HepG2 (cell line): ENCODE data around the gene VAMP2. TPM values are rescaled to one million over a fixed set of nuclear protein-coding genes. Genes with fewer than 3 reads are reported as not detected.
A peak's percentile ranks its signal among the peaks of the same experiment; 100 is the strongest.

ENCODE experiments used
- EHMT2 ChIP-seq: fragments of 200-600 bp; sonication (generic); IDR thresholded peaks from 2 replicates; pipeline ENCODE4 v1.7.0; 2017; ENCODE audit warnings: antibody characterized with exemption, low read depth, low read length, borderline replicate concordance
- HNRNPLL ChIP-seq: fragments of 200-400 bp; formaldehyde crosslinking; IDR thresholded peaks from 2 replicates; pipeline ENCODE4 v1.6.1; 2017; ENCODE audit warnings: mild to moderate bottlenecking, low read depth, low read length; ENCODE audit not compliant: poor library complexity, severe bottlenecking
- MEIS1 ChIP-seq: sonication (generic); formaldehyde crosslinking; IDR thresholded peaks from 2 replicates; pipeline ENCODE4 v1.9.0; 2021; ENCODE audit warnings: mild to moderate bottlenecking, missing genetic modification reagents, moderate library complexity, borderline replicate concordance
- PLRG1 ChIP-seq: fragments of 450-650 bp; conservative IDR thresholded peaks from 2 replicates; pipeline ENCODE4 v1.6.1; 2016
- PRPF4 ChIP-seq: fragments of 200-400 bp; formaldehyde crosslinking; IDR thresholded peaks from 2 replicates; pipeline ENCODE4 v1.6.1; 2016; ENCODE audit warnings: low read length, low read depth; ENCODE audit not compliant: poor library complexity, severe bottlenecking
- ZIK1 ChIP-seq: sonication (generic); formaldehyde crosslinking; IDR thresholded peaks from 2 replicates; pipeline ENCODE4 v1.5.0; 2020; ENCODE audit warnings: mild to moderate bottlenecking, low read depth, missing genetic modification reagents, borderline replicate concordance
- ZKSCAN5 ChIP-seq: sonication (generic); formaldehyde crosslinking; IDR thresholded peaks from 2 replicates; pipeline ENCODE4 v1.5.1; 2020; ENCODE audit warnings: mild to moderate bottlenecking, missing genetic modification reagents
- ZNF558 ChIP-seq: sonication (generic); formaldehyde crosslinking; IDR thresholded peaks from 2 replicates; pipeline ENCODE4 v1.9.0; 2022; ENCODE audit warnings: mild to moderate bottlenecking, missing genetic modification reagents, borderline replicate concordance
- polyA plus RNA-seq, 8 experiments: library from polyadenylated mRNA; depleted of rRNA in 3 of 8; stranded (reverse) in 7 of 8; unstranded in 1 of 8; fragments of >200 nt; fragmentation: Illumina TruSeq in 4 of 8; extraction: Trizol in 4 of 8; gene quantifications; 2 replicates each; pipeline versions ENCODE4 v1.2.1 to v1.2.3, GENCODE V29; 2011 to 2016; ENCODE audit warnings: low read depth in 4 of 8, missing spikeins in 1 of 8, mixed read lengths in 1 of 8; ENCODE audit not compliant: insufficient read depth in 1 of 8
- total RNA-seq, 5 experiments: library from RNA; depleted of rRNA; stranded (reverse); fragments of >200 nt; fragmentation: Illumina TruSeq; extraction: Trizol; gene quantifications; 2 replicates each; pipeline ENCODE4 v1.2.3, GENCODE V29; 2016; ENCODE audit warnings: low read depth in 1 of 5
- TF ChIP-seq, protein P1 (sequence below): sonication (generic); formaldehyde crosslinking; IDR thresholded peaks from 2 replicates; pipeline ENCODE4 v1.4.0; 2020; ENCODE audit warnings: missing genetic modification reagents
- TF ChIP-seq, protein P2 (sequence below), 2 experiments: sonication (generic) in 1 of 2; formaldehyde crosslinking in 1 of 2; IDR thresholded peaks; 2 replicates each; pipeline versions ENCODE4 v1.6.1 to v1.9.0; 2014 to 2022; ENCODE audit warnings: antibody characterized with exemption in 1 of 2, borderline replicate concordance in 1 of 2, inconsistent platforms in 1 of 2, low read depth in 1 of 2, missing genetic modification reagents in 1 of 2
- TF ChIP-seq, protein P3 (sequence below): sonication (generic); formaldehyde crosslinking; IDR thresholded peaks from 2 replicates; pipeline ENCODE4 v1.5.1; 2020; ENCODE audit warnings: mild to moderate bottlenecking, missing genetic modification reagents, borderline replicate concordance
- TF ChIP-seq, protein P4 (sequence below): IDR thresholded peaks from 2 replicates; pipeline ENCODE4 v1.6.1; 2012; ENCODE audit warnings: low read length, improper control_type of control experiment
- TF ChIP-seq, protein P5 (sequence below): sonication (generic); formaldehyde crosslinking; conservative IDR thresholded peaks from 2 replicates; pipeline ENCODE4 v1.4.0; 2020; ENCODE audit warnings: missing genetic modification reagents

VAMP2 gene
- total and polyA plus RNA-seq, 2 of the 13 experiments (the other 11 are each of a cell fraction or from before 2014, with no cell fraction given) = 3.9 to 17.2 TPM

DNA sequence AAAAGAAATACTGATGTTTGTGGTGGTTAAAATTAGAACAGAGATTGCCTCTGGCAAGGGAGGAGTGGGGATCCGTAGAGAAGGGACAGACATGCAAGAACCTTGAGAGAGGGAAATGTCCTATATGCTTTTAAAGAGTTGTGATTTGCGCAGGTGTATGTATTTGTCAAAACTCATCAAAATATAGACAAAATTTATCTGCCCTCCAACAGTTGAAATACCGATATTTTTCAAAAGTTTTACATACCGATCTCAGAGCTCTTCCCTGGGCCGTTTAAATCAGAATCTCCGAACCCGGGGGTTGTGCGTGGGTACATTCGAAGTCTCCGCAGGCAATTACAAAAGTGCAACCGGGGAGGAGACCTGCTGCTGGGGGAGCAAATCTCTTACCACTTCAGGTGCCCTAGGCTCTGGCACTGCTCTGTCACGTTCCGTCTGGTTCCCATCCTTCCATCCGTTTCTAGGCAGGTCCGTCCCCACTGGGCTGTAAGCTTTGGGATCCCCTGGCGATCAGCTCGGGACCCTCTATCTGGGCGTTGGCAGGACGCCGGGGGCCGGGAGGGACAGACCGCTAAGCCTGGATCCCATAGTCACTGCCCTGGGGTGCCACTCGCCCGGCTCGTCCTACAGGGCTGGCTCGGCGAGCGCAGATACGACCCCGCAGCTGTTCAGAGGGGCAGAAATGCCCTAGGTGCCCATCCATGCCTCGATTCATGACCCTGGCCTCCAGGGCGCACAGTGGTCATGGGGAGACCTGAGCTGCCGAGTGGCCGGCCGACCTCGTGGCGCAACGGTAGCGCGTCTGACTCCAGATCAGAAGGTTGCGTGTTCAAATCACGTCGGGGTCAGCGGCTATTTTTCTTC, 23.1 kb upstream of the VAMP2 start (continued):
- TF ChIP-seq, protein P1, sequence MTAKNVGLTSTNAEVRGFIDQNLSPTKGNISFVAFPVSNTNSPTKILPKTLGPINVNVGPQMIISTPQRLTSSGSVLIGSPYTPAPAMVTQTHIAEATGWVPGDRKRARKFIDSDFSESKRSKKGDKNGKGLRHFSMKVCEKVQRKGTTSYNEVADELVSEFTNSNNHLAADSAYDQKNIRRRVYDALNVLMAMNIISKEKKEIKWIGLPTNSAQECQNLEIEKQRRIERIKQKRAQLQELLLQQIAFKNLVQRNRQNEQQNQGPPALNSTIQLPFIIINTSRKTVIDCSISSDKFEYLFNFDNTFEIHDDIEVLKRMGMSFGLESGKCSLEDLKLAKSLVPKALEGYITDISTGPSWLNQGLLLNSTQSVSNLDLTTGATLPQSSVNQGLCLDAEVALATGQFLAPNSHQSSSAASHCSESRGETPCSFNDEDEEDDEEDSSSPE = no peak
- TF ChIP-seq, protein P2, sequence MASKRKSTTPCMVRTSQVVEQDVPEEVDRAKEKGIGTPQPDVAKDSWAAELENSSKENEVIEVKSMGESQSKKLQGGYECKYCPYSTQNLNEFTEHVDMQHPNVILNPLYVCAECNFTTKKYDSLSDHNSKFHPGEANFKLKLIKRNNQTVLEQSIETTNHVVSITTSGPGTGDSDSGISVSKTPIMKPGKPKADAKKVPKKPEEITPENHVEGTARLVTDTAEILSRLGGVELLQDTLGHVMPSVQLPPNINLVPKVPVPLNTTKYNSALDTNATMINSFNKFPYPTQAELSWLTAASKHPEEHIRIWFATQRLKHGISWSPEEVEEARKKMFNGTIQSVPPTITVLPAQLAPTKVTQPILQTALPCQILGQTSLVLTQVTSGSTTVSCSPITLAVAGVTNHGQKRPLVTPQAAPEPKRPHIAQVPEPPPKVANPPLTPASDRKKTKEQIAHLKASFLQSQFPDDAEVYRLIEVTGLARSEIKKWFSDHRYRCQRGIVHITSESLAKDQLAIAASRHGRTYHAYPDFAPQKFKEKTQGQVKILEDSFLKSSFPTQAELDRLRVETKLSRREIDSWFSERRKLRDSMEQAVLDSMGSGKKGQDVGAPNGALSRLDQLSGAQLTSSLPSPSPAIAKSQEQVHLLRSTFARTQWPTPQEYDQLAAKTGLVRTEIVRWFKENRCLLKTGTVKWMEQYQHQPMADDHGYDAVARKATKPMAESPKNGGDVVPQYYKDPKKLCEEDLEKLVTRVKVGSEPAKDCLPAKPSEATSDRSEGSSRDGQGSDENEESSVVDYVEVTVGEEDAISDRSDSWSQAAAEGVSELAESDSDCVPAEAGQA (IDR thresholded peaks at IDR 0.05; ENCODE audit: low read depth) = 0 out of 2 replicates have a peak, but pooled peaks have one; percentile 30
- TF ChIP-seq, protein P2 (CRISPR knock-in tag; IDR thresholded peaks at IDR 0.05; ENCODE audit: borderline replicate concordance) = no peak
- TF ChIP-seq PRPF4 (peak; percentile 94), ZNF558 (peak; percentile 94; the same call in 1 of the 2 replicates), MEIS1 (CRISPR knock-in tag) (no peak), ZKSCAN5 (CRISPR knock-in tag) (no peak), PLRG1 (no peak), ZIK1 (CRISPR knock-in tag) (no peak), EHMT2 (no peak), HNRNPLL (peak; percentile 53)
- TF ChIP-seq, protein P3, sequence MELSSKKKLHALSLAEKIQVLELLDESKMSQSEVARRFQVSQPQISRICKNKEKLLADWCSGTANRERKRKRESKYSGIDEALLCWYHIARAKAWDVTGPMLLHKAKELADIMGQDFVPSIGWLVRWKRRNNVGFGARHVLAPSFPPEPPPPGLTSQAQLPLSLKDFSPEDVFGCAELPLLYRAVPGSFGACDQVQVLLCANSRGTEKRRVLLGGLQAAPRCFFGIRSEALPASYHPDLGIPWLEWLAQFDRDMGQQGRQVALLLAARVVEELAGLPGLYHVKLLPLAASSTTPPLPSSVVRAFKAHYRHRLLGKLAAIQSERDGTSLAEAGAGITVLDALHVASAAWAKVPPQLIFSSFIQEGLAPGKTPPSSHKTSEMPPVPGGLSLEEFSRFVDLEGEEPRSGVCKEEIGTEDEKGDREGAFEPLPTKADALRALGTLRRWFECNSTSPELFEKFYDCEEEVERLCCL (CRISPR knock-in tag) = 0 out of 2 replicates have a peak, but pooled peaks have one; percentile 2
- TF ChIP-seq, protein P4, sequence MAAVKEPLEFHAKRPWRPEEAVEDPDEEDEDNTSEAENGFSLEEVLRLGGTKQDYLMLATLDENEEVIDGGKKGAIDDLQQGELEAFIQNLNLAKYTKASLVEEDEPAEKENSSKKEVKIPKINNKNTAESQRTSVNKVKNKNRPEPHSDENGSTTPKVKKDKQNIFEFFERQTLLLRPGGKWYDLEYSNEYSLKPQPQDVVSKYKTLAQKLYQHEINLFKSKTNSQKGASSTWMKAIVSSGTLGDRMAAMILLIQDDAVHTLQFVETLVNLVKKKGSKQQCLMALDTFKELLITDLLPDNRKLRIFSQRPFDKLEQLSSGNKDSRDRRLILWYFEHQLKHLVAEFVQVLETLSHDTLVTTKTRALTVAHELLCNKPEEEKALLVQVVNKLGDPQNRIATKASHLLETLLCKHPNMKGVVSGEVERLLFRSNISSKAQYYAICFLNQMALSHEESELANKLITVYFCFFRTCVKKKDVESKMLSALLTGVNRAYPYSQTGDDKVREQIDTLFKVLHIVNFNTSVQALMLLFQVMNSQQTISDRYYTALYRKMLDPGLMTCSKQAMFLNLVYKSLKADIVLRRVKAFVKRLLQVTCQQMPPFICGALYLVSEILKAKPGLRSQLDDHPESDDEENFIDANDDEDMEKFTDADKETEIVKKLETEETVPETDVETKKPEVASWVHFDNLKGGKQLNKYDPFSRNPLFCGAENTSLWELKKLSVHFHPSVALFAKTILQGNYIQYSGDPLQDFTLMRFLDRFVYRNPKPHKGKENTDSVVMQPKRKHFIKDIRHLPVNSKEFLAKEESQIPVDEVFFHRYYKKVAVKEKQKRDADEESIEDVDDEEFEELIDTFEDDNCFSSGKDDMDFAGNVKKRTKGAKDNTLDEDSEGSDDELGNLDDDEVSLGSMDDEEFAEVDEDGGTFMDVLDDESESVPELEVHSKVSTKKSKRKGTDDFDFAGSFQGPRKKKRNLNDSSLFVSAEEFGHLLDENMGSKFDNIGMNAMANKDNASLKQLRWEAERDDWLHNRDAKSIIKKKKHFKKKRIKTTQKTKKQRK = no peak
- TF ChIP-seq, protein P5, sequence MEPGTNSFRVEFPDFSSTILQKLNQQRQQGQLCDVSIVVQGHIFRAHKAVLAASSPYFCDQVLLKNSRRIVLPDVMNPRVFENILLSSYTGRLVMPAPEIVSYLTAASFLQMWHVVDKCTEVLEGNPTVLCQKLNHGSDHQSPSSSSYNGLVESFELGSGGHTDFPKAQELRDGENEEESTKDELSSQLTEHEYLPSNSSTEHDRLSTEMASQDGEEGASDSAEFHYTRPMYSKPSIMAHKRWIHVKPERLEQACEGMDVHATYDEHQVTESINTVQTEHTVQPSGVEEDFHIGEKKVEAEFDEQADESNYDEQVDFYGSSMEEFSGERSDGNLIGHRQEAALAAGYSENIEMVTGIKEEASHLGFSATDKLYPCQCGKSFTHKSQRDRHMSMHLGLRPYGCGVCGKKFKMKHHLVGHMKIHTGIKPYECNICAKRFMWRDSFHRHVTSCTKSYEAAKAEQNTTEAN (CRISPR knock-in tag) = no peak
